Mammary epithelial cell (primary cell): ENCODE measurements around the gene ESRRG.

Experiments
- CTCF ChIP-seq, 2 donors: IDR thresholded peaks in 1 of 2; conservative IDR thresholded peaks in 1 of 2; 2 replicates each; pipeline ENCODE4 v1.5.1; 2011 to 2012; ENCODE audit warnings: inconsistent platforms in 2 of 2, low read length in 2 of 2, mild to moderate bottlenecking in 2 of 2, control low read depth in 1 of 2, low read depth in 1 of 2; ENCODE audit not compliant: insufficient read depth in 1 of 2; ENCODE audit errors: extremely low read depth in 1 of 2
- EZH2 ChIP-seq: IDR thresholded peaks from 2 replicates; pipeline ENCODE4 v1.6.1; 2012; ENCODE audit warnings: low read length, inconsistent platforms, borderline replicate concordance

GRCh38 chr1:216621536-216621935, 101.7 kb downstream of the ESRRG start:
- TF ChIP-seq CTCF (conservative IDR thresholded peaks at IDR 0.05 in 1 of 2, IDR thresholded peaks at IDR 0.05 in 1 of 2; ENCODE audit: extremely low read depth in 1 of 2, insufficient read depth in 1 of 2, low read depth in 1 of 2, low read length in 2 of 2) (no peak), EZH2 (no peak)
